GM21737 (cell line): ENCODE results near the gene HPD.
"Not testable (repeated sequence)": the region's sequence is repeated elsewhere in the genome, so short reads cannot be mapped to it uniquely, and the experiment has no call there.

Source experiments
- ATAC-seq: cut with Tn5 transposase; IDR thresholded peaks from one replicate; pipeline ENCODE4 v1.9.1; 2021; ENCODE audit warnings: mild to moderate bottlenecking, moderate library complexity; ENCODE audit not compliant: unreplicated experiment

Gene HPD

GRCh38 chr12:121869229-121869628, 10.6 kb upstream of the HPD start:
- ATAC-seq = not testable (repeated sequence)

- ATAC-seq = no peak
Measured at GRCh38 chr12:121866331-121866730, 7.7 kb upstream of the HPD start.

GRCh38 chr12:121861636-121862254, 3.1 kb upstream of the HPD start:
- no peak for ATAC-seq

- ATAC-seq = not testable (repeated sequence)
Measured at GRCh38 chr12:121860699-121861098, 2.0 kb upstream of the HPD start.

GRCh38 chr12:121860257-121860656, 1.6 kb upstream of the HPD start:
- ATAC-seq = no peak

- no peak for ATAC-seq
Measured at GRCh38 chr12:121858318-121858661, 369 bp downstream of the HPD start.

GRCh38 chr12:121857322-121858246, 1.1 kb downstream of the HPD start:
- no peak for ATAC-seq

- ATAC-seq = not testable (repeated sequence)
Measured at GRCh38 chr12:121852392-121852791, 6.3 kb downstream of the HPD start.

GRCh38 chr12:121849665-121850064, 9.0 kb downstream of the HPD start:
- no peak for ATAC-seq

GRCh38 chr12:121849211-121849610, 9.4 kb downstream of the HPD start:
- no peak for ATAC-seq

GRCh38 chr12:121845701-121846100, 13.0 kb downstream of the HPD start:
- ATAC-seq = no peak

- no peak for ATAC-seq
Measured at GRCh38 chr12:121843236-121843982, 15.2 kb downstream of the HPD start.

- no peak for ATAC-seq
Measured at GRCh38 chr12:121839993-121840761, 18.5 kb downstream of the HPD start.

GRCh38 chr12:121839106-121839992, 19.3 kb downstream of the HPD start:
- ATAC-seq = peak; percentile 97

GRCh38 chr12:121838126-121838525, 20.5 kb downstream of the HPD start:
- no peak for ATAC-seq

GRCh38 chr12:121837680-121838079, 21.0 kb downstream of the HPD start:
- ATAC-seq = no peak

GRCh38 chr12:121831571-121832245, 27.0 kb downstream of the HPD start:
- no peak for ATAC-seq

- no peak for ATAC-seq
Measured at GRCh38 chr12:121830588-121831265, 27.9 kb downstream of the HPD start.

GRCh38 chr12:121830134-121830533, 28.5 kb downstream of the HPD start:
- ATAC-seq = no peak
